SK-MEL-5 (cell line): ENCODE data around the gene RSBN1L. TPM values are rescaled to one million over a fixed set of nuclear protein-coding genes. Genes with fewer than 3 reads are reported as not detected.
A peak's percentile ranks its signal among the peaks of the same experiment; 100 is the strongest.
"Not testable (repeated sequence)": the region's sequence is repeated elsewhere in the genome, so short reads cannot be mapped to it uniquely, and the experiment has no call there.

ENCODE experiments used
- DNase-seq: peaks from one replicate; pipeline ENCODE4 v3.0.0-alpha.2; 2016; ENCODE audit warnings: low read depth, low spot score
- in situ Hi-C: cut with HindIII; loops from 2 replicates; pipeline ENCODE4 v1.10.0; 2016; ENCODE audit warnings: low sequenced_read_pairs, high pct_unique_total_duplicates, low pct_unique_long_range_greater_than_20kb
- total RNA-seq: library from RNA; depleted of rRNA; stranded (reverse); fragments of >200 nt; shearing (Covaris generic); gene quantifications from 2 replicates; pipeline ENCODE4 v1.2.3, GENCODE V29; 2014

RSBN1L gene
- total RNA-seq, 1 experiment from 2014 or later = 27.2 TPM

- in situ Hi-C loops = no loop called here
- no peak for DNase-seq
These were observed 16.0 kb upstream of the RSBN1L start for GRCh38 chr7:77680266-77680665.

DNA sequence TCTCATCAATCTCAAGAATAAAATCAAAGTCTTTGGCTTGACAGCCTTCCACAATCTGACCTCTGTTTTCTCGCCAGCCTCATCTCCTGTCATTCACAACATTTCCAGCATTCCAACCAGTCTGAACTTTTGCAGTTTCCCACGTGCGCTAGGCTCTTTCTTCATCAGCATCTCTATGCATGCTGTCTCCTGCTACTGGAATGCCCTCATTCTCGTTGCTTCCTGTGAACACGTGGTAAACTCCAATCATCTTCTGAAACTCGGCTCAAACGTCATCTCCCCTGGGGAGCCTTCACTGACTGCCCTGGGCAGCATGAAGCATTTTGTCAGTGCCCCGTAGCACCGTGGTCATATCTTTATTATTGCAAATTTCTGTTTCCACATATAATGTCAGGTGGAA lies 12.2 kb upstream of the RSBN1L start:
- in situ Hi-C loops = no loop called here
- peak; percentile 99 for DNase-seq

GRCh38 chr7:77685233-77685632 lies 11.0 kb upstream of the RSBN1L start:
- in situ Hi-C loops = no loop called here
- no peak for DNase-seq

DNA sequence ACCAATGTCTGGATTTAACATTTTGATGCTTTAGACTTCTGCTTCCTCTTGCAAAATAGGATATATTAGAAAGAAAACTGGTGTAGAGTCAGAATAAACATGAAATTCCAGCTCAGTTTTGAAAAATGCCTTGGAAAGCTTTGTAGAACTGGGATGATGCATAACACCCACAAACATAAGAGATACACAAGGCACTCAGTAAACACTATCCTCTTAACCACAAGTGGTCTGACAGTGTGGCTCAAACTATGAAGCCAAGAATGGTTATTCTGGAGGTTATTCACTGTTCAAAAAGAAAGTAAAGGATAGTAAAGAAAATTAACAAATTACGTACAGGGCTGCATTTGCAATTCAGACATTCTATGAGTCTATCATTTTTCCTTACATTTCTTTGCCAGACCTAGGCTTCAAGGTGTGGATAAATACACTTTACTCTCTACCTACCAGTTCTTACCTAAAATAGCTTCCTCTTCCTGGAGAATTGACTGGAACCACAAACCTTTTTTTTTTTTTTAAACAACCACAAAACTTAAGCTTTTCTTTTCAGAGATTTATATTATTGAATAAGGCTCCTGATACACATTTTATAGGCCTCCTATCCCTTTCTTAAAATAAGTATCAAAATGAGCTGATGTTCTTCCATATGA lies 9.0 kb upstream of the RSBN1L start:
- no peak for DNase-seq
- in situ Hi-C loops = no loop called here

- in situ Hi-C loops = no loop called here
- no peak for DNase-seq
These were observed 8.5 kb upstream of the RSBN1L start for GRCh38 chr7:77687747-77688144.

GRCh38 chr7:77690289-77690688 lies 6.0 kb upstream of the RSBN1L start:
- no peak for DNase-seq
- in situ Hi-C loops = loop anchor here (10.0 kb wide), 1 partner anchor 55 kb away; no protein-coding TSS in a partner anchor

DNA sequence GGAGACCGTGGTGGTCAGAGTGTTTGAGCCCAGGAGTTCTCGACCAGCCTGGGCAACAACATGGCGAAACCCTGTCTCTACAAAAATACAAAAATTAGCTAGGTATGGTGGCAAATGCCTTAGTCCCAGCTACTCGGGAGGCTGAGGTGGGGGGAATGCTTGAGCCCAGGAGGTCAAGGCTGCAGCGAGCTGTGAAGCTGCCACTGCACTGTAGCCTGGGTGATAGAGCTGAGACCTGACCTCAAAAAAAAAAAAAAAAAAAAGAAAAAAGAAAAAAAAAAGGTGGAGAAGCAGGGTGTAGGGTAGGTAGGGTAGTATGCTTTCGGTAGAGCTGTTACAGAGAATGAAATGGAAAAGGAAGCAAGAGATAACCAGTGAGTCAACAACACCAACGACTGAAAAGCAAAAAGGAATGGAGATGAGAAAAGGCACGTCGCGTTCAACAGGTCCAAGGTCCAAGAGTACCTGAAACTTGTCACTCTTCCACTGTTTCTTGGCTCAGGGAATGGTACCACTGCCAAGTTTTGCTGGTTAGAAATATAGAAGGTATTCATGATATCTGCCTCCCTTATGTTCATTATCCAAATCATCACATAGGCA lies 4.3 kb upstream of the RSBN1L start:
- no peak for DNase-seq
- in situ Hi-C loops = loop anchor here (10.0 kb wide), 1 partner anchor 53 kb away; no protein-coding TSS in a partner anchor

GRCh38 chr7:77693830-77694583 lies 2.3 kb upstream of the RSBN1L start:
- no peak for DNase-seq
- in situ Hi-C loops = loop anchor here (10.0 kb wide), 1 partner anchor 51 kb away; no protein-coding TSS in a partner anchor

DNA sequence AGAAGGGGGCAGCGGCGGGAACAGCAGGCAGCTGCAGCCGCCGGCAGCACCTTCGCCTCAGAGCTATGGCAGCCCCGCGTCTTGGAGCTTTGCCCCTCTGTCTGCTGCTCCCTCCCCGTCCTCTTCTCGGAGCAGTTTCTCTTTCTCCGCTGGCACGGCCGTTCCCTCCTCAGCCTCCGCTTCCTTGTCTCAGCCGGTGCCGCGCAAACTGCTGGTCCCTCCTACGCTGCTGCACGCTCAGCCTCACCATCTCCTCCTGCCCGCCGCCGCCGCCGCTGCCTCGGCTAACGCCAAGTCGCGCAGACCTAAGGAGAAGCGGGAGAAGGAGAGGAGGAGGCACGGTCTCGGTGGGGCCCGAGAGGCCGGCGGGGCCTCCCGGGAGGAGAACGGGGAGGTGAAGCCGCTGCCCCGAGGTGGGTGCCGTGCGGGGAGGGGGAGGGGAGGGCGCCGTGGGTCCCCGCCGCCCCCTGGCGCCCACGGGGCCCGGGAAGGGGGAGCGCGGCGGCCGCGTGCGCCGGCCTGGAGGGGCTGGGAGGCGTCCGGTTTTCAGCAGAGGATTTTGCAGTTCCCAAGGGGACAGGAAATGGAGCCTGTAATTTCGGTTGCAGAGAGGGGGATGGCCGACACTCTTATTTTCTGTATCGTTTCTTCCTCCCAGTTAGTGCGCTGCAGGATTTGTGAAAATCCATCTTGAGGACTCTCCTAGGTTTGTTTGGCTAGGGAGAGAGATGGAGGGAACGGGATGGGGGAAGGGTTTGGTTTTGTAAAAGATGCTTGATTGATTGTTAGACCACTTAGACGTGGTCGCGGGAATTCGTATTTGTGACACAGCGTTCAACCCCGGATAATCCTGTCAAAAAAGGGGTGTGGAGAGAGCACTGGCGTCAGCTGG lies 630 bp downstream of the RSBN1L start:
- in situ Hi-C loops = loop anchor here (10.0 kb wide), 1 partner anchor 48 kb away; no protein-coding TSS in a partner anchor

DNA sequence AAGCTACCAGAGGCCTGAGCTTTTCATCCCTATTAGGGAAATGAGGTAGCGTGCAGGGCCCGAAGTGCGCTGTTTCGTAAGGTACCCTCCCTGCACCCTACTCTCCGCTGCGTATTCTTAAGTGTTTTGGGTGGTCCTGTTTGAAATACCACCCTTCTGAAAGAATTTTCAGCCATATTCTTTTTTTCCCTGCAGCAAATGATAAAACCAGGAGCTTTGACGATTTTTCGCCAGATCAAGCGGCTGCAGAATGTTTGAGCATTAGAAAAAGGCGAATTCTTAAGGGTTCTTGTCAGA lies 1.2 kb downstream of the RSBN1L start:
- in situ Hi-C loops = loop anchor here (10.0 kb wide), 1 partner anchor 47 kb away; no protein-coding TSS in a partner anchor
- no peak for DNase-seq

More for the DNA sequence above, 630 bp downstream of the RSBN1L start:
- DNase-seq = peak; percentile 62

DNA sequence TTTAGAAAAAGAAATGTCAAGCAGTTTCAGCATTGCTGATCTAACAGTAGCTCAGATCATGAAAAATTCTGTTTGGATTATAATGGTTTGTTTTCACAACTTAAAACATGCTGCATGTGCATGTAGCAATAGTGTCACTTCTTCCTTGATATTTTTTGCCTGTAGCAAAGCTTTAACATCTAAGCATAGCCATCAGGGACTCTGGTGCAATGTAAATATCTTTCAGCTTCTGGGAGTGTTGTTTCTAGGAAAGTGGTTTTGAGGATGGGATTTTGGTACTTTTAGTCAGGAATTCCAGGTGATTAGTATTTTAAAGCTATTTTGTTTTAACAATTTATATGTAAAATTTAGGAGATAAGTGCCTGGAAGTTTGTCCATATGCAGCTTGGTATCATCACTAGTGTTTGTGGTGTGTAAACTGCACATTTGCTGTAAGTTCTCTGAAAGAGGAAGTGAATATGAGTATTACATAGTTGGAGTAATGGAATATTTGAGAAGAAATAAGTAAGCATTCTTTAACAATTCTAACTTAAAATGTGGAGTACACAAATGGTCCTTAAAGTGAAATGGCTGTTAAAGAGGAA lies 1.9 kb downstream of the RSBN1L start:
- DNase-seq = no peak
- in situ Hi-C loops = loop anchor here (10.0 kb wide), 1 partner anchor 47 kb away; no protein-coding TSS in a partner anchor

- in situ Hi-C loops = loop anchor here (10.0 kb wide), 1 partner anchor 46 kb away; no protein-coding TSS in a partner anchor
- DNase-seq = no peak
These were observed 2.8 kb downstream of the RSBN1L start for GRCh38 chr7:77699056-77699455.

GRCh38 chr7:77702513-77702912 lies 6.3 kb downstream of the RSBN1L start:
- in situ Hi-C loops = no loop called here
- no peak for DNase-seq

- DNase-seq = no peak
- in situ Hi-C loops = no loop called here
These were observed 6.8 kb downstream of the RSBN1L start for GRCh38 chr7:77702968-77703472.

GRCh38 chr7:77703669-77704068 lies 7.4 kb downstream of the RSBN1L start:
- in situ Hi-C loops, DNase-seq: not testable (repeated sequence)

- in situ Hi-C loops = no loop called here
These were observed 11.3 kb downstream of the RSBN1L start for GRCh38 chr7:77707504-77707992.

DNA sequence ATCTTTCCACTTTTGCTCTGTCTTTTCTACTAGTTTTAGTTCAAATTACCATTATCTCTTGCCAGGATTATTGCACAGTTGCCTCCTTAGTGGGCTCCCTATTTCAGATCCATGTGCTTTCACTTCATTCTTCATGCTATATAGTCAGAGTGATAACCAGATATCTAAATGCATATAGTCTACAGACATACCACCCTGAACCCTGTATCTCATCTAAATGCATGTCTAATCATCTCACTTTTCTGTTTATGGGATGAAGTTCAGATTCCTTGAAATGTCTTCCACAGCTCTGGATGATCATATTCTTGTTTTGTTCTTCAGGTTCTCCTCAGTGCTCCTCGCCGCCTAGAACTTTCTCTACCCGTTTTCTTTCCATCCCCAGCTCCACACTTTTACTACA lies 13.8 kb downstream of the RSBN1L start:
- DNase-seq = no peak

More at GRCh38 chr7:77707504-77707992, 11.3 kb downstream of the RSBN1L start:
- no peak for DNase-seq

More for the DNA sequence above, 13.8 kb downstream of the RSBN1L start:
- in situ Hi-C loops = no loop called here
